T-helper 2 cell (primary cell): ENCODE results near the gene BCAS4.

Experiments
- DNase-seq, 5 experiments: peaks; one replicate each; pipeline versions ENCODE4 v3.0.0 to v3.0.0-alpha.2; 2012 to 2022

BCAS4 gene

GRCh38 chr20:50857348-50857747 lies 62.5 kb downstream of the BCAS4 start:
- DNase-seq: no peak

DNA sequence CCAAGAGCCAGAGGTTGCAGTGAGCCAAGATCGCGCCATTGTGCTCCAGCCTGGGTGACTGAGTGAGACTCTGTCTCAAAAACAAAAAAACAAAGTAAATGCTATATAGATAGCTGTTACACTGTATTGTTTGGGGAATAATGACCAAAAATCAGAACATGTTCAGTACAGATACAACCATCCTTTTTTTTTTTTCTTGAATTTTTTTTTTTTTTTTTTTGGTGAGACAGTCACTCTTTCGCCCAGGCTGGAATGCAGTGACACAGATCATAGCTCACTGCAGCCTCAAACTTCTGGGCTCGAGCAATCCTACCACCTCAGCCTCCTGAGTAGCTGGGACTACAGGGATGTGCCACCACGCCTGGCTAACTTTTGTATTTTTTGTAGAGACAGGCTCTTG lies 63.7 kb downstream of the BCAS4 start:
- DNase-seq: no peak

DNA sequence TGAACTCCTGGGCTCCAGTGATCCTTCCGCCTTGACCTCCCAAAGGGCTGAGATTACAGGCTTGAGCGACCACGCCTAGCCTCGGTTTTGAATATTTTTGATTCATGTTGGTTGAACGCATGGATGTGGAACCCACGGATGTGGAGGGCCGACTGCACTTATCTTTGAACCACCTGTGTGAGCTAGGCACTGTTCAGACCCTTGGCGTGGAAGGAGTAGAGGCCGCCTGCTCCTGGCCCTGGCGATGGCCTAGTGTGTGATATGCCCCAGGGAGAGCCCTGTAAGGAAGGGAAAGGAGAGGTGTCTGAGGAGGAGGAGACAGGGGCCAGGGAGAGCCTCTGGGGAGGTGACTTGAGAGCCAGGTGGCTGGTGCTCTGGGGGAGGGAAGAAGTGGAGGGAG lies 64.3 kb downstream of the BCAS4 start:
- DNase-seq: no peak

GRCh38 chr20:50861012-50861411 lies 66.2 kb downstream of the BCAS4 start:
- no peak for DNase-seq

DNA sequence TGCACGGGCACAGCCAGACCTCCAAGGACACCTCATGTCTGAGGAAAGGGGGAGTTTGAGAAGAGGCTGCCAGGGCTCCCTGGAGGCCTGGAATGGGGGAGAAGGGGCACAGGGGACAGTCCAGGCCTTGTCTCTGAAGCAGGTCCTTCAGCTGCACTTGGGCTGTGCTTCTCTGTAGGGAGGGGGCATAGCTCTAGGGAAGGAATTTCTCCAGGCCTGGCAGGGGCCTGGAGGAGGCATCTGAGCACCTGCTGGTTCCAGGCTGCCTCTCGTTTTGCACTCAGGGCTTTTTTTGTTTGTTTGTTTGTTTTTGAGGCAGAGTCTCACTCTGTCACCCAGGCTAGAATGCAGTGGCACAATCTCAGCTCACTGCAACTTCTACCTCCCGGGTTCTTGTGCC lies 67.7 kb downstream of the BCAS4 start:
- DNase-seq: no peak

- DNase-seq: no peak
These were observed 70.3 kb downstream of the BCAS4 start for GRCh38 chr20:50865114-50865513.

GRCh38 chr20:50865591-50865990 lies 70.7 kb downstream of the BCAS4 start:
- no peak for DNase-seq

DNA sequence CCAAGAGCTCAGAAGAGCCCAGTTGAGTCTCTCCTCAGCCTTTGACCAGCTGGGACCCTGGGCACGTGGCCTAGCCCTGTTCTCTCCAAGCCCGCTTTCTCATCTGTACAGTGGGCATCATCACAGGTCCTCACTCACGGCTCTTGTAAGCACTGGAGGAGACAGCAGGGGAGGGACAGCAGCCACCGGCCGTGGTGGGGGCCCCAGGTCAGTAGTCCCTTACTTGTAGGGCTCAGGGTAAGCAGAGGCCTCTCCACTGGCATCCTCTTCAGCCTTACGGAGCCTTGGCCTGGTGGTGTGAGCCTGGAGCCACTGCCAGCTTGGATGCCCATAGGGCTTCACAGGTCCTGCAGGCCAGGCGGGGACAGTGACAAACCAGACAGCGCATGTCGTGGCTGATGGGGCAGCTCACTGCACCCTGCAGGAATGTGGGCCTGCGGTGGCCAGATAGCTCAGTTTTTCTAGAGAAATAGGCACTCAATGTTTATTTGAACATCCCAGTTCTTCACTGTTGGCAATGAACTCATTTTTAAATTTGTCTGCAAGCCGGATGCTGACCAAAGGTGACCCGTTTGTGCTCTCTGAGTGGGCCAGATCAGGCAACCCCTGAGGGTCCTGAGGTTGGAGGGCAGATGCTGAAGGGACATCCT lies 71.3 kb downstream of the BCAS4 start:
- DNase-seq: no peak

GRCh38 chr20:50866831-50867230 lies 72.0 kb downstream of the BCAS4 start:
- DNase-seq: no peak

DNA sequence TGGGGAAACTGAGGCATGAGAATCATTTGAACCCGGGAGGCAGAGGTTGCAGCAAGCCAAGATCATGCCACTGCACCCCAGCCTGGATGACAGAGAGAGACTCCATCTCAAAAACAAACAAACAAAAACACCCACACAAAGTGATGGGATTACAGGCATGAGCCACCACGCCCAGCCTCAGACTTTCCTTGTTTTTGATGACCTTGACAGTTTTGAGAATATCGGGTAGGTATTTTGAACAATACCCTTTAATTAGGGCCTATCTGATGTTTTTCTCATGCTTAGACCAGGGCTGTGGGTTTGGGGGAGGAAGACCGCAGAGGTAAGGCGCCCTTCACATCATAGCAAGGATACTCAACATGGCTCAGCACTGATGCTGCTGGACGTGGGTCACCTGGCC lies 72.9 kb downstream of the BCAS4 start:
- no peak for DNase-seq

GRCh38 chr20:50868509-50869495 lies 73.9 kb downstream of the BCAS4 start:
- no peak for DNase-seq

DNA sequence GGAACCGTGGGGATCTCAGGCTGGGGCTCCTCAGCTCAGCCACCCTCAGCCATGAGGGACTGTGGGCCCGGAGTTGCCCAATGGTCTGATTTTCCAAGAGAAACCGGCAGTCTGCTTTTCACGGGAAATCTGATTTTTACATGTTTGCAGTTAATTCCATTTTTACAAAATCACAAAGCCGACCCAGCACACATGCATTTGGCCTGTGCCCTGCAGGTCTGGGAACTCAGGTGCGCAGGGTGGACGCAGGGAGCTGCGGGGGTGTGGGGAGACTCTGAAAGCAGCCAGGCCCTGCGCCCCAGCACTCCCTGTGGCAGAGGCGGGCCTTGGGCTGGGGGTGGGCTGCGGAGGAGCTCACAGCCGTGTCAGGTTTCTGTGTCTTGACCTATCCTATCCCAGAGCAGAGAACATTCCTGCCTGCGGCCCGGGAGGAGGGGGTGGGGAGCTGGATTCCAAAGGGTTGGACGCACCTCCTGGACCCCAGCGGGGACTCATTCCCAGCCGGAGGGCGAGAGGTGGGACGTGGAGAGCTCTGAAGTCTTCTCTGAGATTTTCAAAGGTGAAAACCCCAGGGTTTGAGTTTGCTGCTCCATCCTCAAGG lies 75.8 kb downstream of the BCAS4 start:
- no peak for DNase-seq

DNA sequence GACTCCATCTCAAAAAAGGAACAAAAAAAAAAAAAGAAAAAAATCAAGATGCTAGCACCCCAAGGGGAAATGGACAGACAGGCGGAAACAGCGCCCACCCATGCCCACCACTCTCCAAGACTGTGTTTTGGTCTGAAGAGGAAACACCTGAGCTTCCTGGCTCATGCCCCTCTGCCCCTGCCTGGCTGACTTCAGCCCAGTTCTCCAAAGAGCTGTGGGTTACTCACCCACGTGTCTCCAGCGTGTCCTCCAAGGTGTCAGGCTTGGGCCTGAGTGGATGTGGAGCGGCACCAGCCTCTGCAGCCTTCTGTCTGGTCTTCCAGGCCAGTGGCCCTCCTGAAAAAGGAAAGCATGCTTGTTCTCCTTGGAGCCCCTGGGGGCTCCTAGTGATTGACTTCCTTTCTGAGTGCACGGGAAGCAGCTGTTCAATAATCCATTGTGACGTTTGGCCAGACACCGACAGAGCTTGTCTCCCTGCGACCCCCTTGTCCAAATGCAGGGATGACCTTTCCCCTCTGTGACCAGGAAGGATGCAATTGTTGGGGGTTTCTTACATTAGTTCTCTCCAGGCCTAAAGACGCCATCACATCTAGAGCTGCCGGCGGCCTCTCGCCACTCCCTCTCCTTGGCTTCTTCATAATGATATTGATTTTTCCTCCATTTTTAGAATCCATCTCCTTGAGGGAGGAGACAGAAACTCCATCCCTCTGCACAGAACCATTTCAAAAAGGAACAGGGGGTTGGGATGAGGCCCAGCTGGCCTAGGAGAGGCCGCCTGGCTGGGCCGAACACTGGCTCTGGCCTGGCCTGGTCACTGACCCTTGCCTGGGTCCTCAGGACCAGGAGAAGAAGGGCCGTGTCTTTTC lies 77.9 kb downstream of the BCAS4 start:
- DNase-seq: no peak

- no peak for DNase-seq
These were observed 78.7 kb downstream of the BCAS4 start for GRCh38 chr20:50873585-50873984.

GRCh38 chr20:50874111-50874757 lies 79.4 kb downstream of the BCAS4 start:
- DNase-seq: no peak

- no peak for DNase-seq
These were observed 80.2 kb downstream of the BCAS4 start for GRCh38 chr20:50874758-50875665.

DNA sequence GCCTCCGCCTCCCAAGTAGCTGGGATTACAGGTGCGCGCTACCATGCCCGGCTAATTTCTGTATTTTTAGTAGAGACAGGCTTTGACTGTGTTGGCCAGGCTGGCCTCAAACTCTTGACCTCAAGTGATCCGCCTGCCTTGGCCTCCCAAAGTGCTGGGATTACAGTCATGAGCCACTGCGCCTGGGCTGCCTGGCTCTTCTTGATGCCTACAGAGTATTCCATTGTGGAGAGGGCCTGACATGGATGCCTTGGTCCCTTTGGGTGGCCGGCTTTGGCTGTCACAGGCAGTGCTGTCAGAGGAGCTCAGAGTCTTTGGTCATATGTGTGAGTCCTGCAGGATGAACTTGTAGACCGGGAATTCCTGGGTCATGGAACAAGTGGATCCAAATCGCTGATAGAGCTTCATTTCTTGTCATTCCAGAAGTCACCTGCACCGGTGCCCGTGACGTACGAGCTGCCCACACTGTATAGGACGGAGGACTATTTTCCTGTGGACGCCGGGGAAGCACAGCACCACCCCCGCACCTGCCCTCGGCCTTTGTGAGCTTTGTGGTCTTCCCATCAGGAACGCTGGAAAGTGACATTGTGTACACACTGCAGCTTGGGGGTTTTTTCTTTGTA lies 81.3 kb downstream of the BCAS4 start:
- DNase-seq: no peak

- no peak for DNase-seq
These were observed 82.0 kb downstream of the BCAS4 start for GRCh38 chr20:50876816-50877215.

DNA sequence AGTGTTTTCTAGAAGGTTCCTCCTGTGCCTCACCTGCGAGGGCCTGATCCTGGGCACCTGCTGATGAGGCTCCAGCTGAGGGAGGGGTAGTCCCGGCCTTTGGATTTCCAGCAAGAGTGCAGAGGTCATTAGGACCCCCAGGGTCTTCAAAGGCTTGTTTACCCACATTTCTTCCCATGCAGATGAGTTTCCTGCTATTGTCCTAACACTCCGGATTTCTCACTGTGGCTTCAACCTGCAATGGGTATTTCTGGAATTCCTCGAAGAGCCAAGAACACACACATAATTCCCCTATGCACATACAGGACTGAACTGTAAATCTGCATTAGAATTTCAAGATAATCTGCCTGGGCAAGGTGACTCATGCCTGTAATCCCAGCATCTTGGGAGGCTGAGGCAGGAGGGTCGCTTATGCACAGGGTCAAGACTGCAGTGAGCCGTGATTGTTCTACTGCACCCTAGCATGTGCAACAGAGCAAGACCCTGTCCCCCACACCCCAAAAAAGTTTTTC lies 82.4 kb downstream of the BCAS4 start:
- DNase-seq: no peak
